GM06990 (cell line): Measurements from ENCODE around the gene MBNL2.
A peak's percentile ranks its signal among the peaks of the same experiment; 100 is the strongest.

ENCODE experiments used
- DNase-seq: peaks from one replicate; pipeline ENCODE4 v3.0.0-alpha.2; 2011; ENCODE audit not compliant: insufficient read length; ENCODE audit errors: extremely low read depth
- H3K27me3 ChIP-seq: replicated peaks from 2 replicates; pipeline ENCODE4 v1.6.0; 2011; ENCODE audit warnings: low read length; ENCODE audit not compliant: control insufficient read depth, insufficient read depth
- H3K36me3 ChIP-seq: 2 replicates; pipeline ENCODE4 v1.5.1; 2011; ENCODE audit warnings: low read length; ENCODE audit not compliant: control insufficient read depth, insufficient read depth
- H3K4me3 ChIP-seq: replicated peaks from 2 replicates; pipeline ENCODE4 v1.5.1; 2011; ENCODE audit warnings: low read depth, mild to moderate bottlenecking, control low read depth, low read length
- TF ChIP-seq, protein P1 (sequence below): IDR thresholded peaks from 2 replicates; pipeline ENCODE4 v1.5.1; 2011; ENCODE audit warnings: low read length, control low read depth, mild to moderate bottlenecking, inconsistent platforms; ENCODE audit not compliant: insufficient read depth, poor library complexity, severe bottlenecking

The MBNL2 gene

DNA sequence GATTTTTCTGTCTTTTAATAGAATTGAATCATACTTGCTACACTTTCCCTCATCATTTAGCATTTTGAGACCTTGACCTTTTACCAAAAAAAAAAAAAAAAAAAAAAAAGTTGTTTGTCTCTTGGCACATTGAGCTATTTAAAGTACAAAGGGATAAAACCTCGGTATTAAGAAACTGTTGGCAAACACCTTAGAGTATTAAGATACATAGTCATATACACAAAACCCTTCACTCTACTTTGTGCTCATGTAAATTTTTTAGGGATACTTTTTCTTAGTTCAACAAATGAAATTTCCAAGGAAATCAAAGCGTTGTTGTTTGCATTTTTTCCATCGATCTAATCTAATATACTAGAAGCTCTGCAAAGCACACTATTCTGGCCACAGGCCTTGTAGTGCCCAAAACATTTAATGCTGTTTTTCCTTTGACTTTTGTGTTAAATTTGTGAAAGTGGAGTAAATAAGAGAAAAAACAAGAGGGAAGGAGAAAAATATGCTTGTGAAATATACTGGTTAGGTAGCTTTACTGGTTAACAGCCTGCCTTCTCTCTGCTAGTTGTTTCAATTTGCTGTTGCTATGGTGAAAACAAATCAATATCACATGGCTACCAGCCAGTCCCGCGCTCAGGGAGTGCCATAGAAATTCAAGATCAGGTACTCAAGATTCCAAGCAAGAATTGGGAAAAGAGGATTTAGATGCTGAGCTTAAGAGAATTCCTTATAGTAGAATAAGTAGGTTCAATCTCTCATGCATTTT, 2.6 kb downstream of the MBNL2 start:
- no peak for DNase-seq
- Histone ChIP-seq H3K4me3 (peak overlapping the region; percentile 84), H3K27me3 (no peaks in the 10 kb centered on the region), H3K36me3 (no peaks in the 10 kb centered on the region)
- TF ChIP-seq, protein P1, sequence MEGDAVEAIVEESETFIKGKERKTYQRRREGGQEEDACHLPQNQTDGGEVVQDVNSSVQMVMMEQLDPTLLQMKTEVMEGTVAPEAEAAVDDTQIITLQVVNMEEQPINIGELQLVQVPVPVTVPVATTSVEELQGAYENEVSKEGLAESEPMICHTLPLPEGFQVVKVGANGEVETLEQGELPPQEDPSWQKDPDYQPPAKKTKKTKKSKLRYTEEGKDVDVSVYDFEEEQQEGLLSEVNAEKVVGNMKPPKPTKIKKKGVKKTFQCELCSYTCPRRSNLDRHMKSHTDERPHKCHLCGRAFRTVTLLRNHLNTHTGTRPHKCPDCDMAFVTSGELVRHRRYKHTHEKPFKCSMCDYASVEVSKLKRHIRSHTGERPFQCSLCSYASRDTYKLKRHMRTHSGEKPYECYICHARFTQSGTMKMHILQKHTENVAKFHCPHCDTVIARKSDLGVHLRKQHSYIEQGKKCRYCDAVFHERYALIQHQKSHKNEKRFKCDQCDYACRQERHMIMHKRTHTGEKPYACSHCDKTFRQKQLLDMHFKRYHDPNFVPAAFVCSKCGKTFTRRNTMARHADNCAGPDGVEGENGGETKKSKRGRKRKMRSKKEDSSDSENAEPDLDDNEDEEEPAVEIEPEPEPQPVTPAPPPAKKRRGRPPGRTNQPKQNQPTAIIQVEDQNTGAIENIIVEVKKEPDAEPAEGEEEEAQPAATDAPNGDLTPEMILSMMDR = no peak

DNA sequence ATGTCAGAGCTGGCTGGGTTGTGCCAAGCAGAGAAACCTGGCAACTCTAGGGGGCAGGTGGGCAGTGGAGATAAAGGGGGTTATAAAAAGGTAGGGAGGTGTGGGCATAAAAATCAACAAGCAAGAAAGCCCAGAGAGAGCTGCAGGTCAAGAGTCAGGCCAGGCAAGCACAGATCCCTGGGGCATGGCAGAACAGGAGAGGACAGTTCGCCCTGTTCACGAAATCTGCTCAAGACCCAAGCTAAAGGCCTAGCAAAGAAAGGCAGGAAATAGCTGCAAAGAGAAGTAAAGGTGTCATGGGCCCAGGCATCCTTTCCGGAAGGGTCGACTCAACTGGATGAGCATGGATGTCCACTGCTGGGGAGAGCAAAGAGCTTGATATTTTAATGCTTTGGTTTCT, 3.4 kb downstream of the MBNL2 start:
- H3K36me3 ChIP-seq = no peaks in the 10 kb centered on the region
- H3K27me3 ChIP-seq = no peaks in the 10 kb centered on the region
- no peak for DNase-seq
- H3K4me3 ChIP-seq = peak overlapping the region; percentile 22
- TF ChIP-seq, protein P1 = no peak

DNA sequence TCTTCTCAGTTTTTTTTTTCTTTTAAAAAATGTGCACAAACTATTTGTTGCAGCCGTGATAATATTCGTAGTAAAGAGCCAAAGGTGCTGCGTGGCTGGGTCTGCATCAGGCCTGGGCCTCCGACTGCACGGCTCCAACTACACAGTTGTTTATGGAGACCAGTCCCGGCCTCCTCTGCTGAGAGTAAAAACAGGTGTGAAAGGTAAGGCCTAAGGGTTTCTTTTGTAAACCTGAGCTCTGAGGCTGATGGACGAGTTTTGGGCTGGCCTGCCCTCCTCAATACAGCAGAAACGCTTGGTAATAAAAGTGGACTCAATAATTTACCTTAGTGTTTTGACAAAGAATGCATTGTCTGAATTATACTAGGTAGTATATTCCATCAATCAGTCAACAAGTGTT, 3.9 kb downstream of the MBNL2 start:
- H3K36me3 ChIP-seq = no peaks in the 10 kb centered on the region
- H3K27me3 ChIP-seq = no peaks in the 10 kb centered on the region
- DNase-seq = no peak
- TF ChIP-seq, protein P1 = no peak
- H3K4me3 ChIP-seq = no peak overlapping the region

DNA sequence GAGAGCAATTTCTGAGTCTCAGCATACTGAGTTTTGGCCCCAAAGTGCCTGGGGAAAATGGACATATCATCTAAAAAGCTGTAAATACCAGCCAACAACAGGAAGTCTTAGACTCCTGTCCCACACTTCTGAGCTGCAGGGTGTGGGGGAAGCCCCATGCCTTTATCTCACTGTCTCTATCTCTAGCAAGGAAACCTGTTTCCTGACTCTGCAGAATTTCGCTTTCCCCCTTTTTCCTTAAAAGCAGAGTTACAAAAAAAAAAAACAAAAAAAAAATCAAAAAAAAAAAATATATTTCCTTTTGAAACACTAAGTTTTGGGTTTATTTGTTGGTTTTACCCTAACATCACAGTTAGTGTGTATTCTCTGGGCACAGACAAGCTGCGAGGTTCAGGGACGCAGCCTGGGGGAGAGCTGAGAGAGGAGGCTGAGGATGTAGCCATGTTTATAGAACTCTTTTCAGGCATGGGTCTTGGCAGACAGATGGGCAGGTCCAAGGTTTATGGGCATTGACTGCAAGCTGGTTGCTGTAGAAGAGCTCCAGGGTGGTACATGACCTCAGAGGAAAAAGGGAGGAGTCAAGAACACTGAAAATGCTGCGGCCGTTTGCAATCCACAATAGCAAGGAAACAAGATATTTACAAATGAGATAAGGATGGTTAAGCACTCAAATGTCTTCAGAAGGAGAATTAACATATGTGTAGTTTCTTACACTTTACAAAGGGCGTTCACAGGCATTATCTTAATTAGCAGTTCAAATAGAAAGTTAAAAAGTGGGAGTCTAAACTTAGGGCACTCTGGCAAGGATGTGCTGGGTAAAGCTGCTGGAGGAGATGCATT, 4.9 kb downstream of the MBNL2 start:
- DNase-seq = no peak
- H3K27me3 ChIP-seq = no peaks in the 10 kb centered on the region
- H3K4me3 ChIP-seq = peak overlapping the region; percentile 51
- peaks cover 2% of the 10 kb centered on the region for H3K36me3 ChIP-seq
- TF ChIP-seq, protein P1 = no peak

DNA sequence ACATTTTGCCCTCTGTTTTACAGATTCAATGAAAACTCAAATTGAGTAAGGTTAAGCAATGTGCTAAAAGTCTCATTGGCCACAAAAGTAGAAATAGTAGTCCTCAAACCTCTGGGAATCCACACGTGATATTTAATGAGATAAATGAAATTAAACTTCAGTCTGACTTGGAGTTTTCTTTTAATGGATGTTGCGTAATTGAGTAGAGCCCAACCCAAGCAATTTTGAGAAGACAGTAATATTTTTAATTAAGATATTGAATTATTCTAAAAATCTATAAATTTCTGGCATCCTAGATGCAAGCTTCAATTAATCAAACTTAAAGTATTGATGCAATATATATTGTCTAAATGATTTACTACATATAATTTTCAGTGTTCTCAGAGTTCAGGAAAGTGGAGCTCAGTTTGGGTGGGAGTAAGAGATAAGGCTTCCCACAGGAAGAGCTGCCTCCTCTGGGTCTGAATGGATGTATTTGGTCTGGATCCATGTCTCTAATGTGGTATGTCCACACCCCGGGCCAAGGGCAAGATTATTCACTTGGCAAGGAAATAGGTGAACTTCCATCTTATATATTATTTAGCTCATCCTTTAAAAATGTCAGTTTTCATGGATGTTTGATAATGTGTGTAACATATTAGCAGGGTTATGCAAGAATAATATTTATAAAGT, 6.9 kb downstream of the MBNL2 start:
- no peak overlapping the region for H3K4me3 ChIP-seq
- H3K36me3 ChIP-seq = peaks cover 2% of the 10 kb centered on the region
- TF ChIP-seq, protein P1 = no peak
- DNase-seq = no peak
- H3K27me3 ChIP-seq = no peaks in the 10 kb centered on the region
